Caco-2 (cell line): Measurements from ENCODE around the gene GDF15. TPM values are rescaled to one million over a fixed set of nuclear protein-coding genes. Genes with fewer than 3 reads are reported as not detected.
A peak's percentile ranks its signal among the peaks of the same experiment; 100 is the strongest.

Experiments used
- BruUV-seq: library from RNA; stranded (reverse); fragments of 400-500 nt; replicated peaks from 2 replicates; lab custom pipeline; 2021; lab: Mats Ljungman, UMichigan
- CTCF ChIA-PET: fragments of 300-600 bp; sonication (Branson Sonifier 250); formaldehyde crosslinking; loops from one replicate; lab custom pipeline; 2022; ENCODE audit warnings: antibody characterized with exemption; lab: Charles Lee
- POLR2A ChIA-PET: fragments of 300-600 bp; sonication (Branson Sonifier 250); formaldehyde crosslinking; loops from one replicate; lab custom pipeline; 2022; ENCODE audit warnings: antibody characterized with exemption; lab: Charles Lee
- DNase-seq, 2 experiments: peaks; one replicate each; pipeline versions ENCODE4 v3.0.0 to v3.0.0-alpha.2; 2020 to 2022
- H3K27me3 ChIP-seq: replicated peaks from 2 replicates; pipeline ENCODE4 v1.6.0; 2011; ENCODE audit warnings: low read length; ENCODE audit not compliant: control insufficient read depth, insufficient read depth
- H3K36me3 ChIP-seq: 2 replicates; pipeline ENCODE4 v1.5.1; 2011; ENCODE audit warnings: low read length; ENCODE audit not compliant: control insufficient read depth, insufficient read depth
- H3K4me1 ChIP-seq: fragments of 250-450 bp; sonication (Bioruptor Pico); 2 replicates; pipeline ENCODE4 v1.5.1; 2020; ENCODE audit warnings: mild to moderate bottlenecking
- H3K4me3 ChIP-seq: 2 replicates; pipeline ENCODE4 v1.5.1; 2011; ENCODE audit warnings: low read depth, mild to moderate bottlenecking, control low read depth, low read length
- H3K9me3 ChIP-seq: fragments of 250-450 bp; sonication (Bioruptor Pico); 2 replicates; pipeline ENCODE4 v1.5.1; 2020; ENCODE audit warnings: mild to moderate bottlenecking, moderate library complexity
- H3K27ac Mint-ChIP-seq: one replicate; pipeline ENCODE4 v1.8.0; 2022; ENCODE audit warnings: mixed read lengths; ENCODE audit not compliant: unreplicated experiment
- H3K27me3 Mint-ChIP-seq: one replicate; pipeline ENCODE4 v1.8.0; 2022; ENCODE audit warnings: mixed read lengths; ENCODE audit not compliant: insufficient read depth, unreplicated experiment
- H3K36me3 Mint-ChIP-seq: one replicate; pipeline ENCODE4 v1.8.0; 2022; ENCODE audit warnings: mild to moderate bottlenecking, mixed read lengths; ENCODE audit not compliant: insufficient read depth, unreplicated experiment
- H3K4me1 Mint-ChIP-seq: one replicate; pipeline ENCODE4 v1.8.0; 2022; ENCODE audit warnings: low read depth, mixed read lengths; ENCODE audit not compliant: unreplicated experiment
- H3K4me3 Mint-ChIP-seq: one replicate; pipeline ENCODE4 v1.8.0; 2022; ENCODE audit warnings: mild to moderate bottlenecking, moderate library complexity, mixed read lengths; ENCODE audit not compliant: unreplicated experiment
- H3K9me3 Mint-ChIP-seq: one replicate; pipeline ENCODE4 v1.8.0; 2022; ENCODE audit warnings: mixed read lengths; ENCODE audit not compliant: unreplicated experiment
- CTCF ChIP-seq, 2 experiments: fragments of 200-600 bp in 1 of 2; IDR thresholded peaks; 1 replicate in 1 of 2; 2 replicates in 1 of 2; pipeline versions ENCODE4 v1.5.1 to v1.8.0; 2011 to 2022; ENCODE audit warnings: antibody characterized with exemption in 1 of 2, control low read depth in 1 of 2, inconsistent platforms in 1 of 2, low read depth in 1 of 2, low read length in 1 of 2, mild to moderate bottlenecking in 1 of 2, moderate library complexity in 1 of 2; ENCODE audit not compliant: insufficient read depth in 1 of 2, severe bottlenecking in 1 of 2, unreplicated experiment in 1 of 2
- intact Hi-C: fragments of 100-400 bp; cut with micrococcal nuclease; formaldehyde crosslinking; loops from one replicate; pipeline ENCODE4 v1.10.0; 2022; ENCODE audit not compliant: unreplicated experiment
- total RNA-seq: library from RNA; stranded (reverse); gene quantifications from 2 replicates; pipeline ENCODE4 v1.2.3, GENCODE V29; 2022

The GDF15 gene
- total RNA-seq, 1 experiment from 2014 or later: 56.1 TPM

- Mint-ChIP-seq H3K4me1 (peaks cover 24% of the 10 kb centered on the region), H3K27me3 (no peaks in the 10 kb centered on the region), H3K9me3 (no peaks in the 10 kb centered on the region), H3K27ac (no peak overlapping the region), H3K36me3 (no peaks in the 10 kb centered on the region), H3K4me3 (no peak overlapping the region)
- peaks cover 11% of the 10 kb centered on the region for H3K4me1 ChIP-seq
- no peak overlapping the region for H3K4me3 ChIP-seq
- ChIA-PET POLR2A (no interaction called here), CTCF (no interaction called here)
- BruUV-seq: no TSS peak
- no peak for DNase-seq
- intact Hi-C loops: no loop called here
- TF ChIP-seq CTCF (IDR thresholded peaks at IDR 0.05; ENCODE audit: insufficient read depth in 1 of 2, low read depth in 1 of 2, low read length in 1 of 2, severe bottlenecking in 1 of 2, unreplicated experiment in 1 of 2): no peak
- no peaks in the 10 kb centered on the region for H3K27me3 ChIP-seq
- H3K9me3 ChIP-seq: no peaks in the 10 kb centered on the region
- H3K36me3 ChIP-seq: no peaks in the 10 kb centered on the region
Measured at GRCh38 chr19:18406749-18407148, 20.8 kb downstream of the GDF15 start.

GRCh38 chr19:18408053-18408476 is 22.1 kb downstream of the GDF15 start:
- no peaks in the 10 kb centered on the region for H3K27me3 ChIP-seq
- H3K9me3 ChIP-seq: no peaks in the 10 kb centered on the region
- POLR2A ChIA-PET: no interaction called here
- no peak overlapping the region for H3K4me3 Mint-ChIP-seq
- peaks cover 2% of the 10 kb centered on the region for H3K4me1 ChIP-seq
- H3K36me3 Mint-ChIP-seq: no peaks in the 10 kb centered on the region
- TF ChIP-seq CTCF (IDR thresholded peaks at IDR 0.05; ENCODE audit: insufficient read depth in 1 of 2, low read depth in 1 of 2, low read length in 1 of 2, severe bottlenecking in 1 of 2, unreplicated experiment in 1 of 2): peak; percentile 59 to 63
- DNase-seq: peak in 1 of 2 experiments; percentile 63
- intact Hi-C loops: no loop called here
- H3K36me3 ChIP-seq: no peaks in the 10 kb centered on the region
- CTCF ChIA-PET: no interaction called here
- H3K4me1 Mint-ChIP-seq: peaks cover 11% of the 10 kb centered on the region
- H3K4me3 ChIP-seq: no peak overlapping the region
- no peaks in the 10 kb centered on the region for H3K9me3 Mint-ChIP-seq
- H3K27me3 Mint-ChIP-seq: no peaks in the 10 kb centered on the region
- no TSS peak for BruUV-seq
- H3K27ac Mint-ChIP-seq: no peak overlapping the region

GRCh38 chr19:18412610-18413239 is 26.8 kb downstream of the GDF15 start:
- ChIA-PET POLR2A (interaction anchor here (0.5 kb wide), 1 partner anchor 629 kb away, joined by 4 read pairs; no protein-coding TSS in a partner anchor), CTCF (interaction anchor here (0.6 to 2.5 kb wide), 3 partner anchors 25 to 63 kb away, joined by 3 to 14 read pairs (median 3); partner anchors contain the start of gene GDF15)
- Mint-ChIP-seq H3K4me1 (peaks cover 6% of the 10 kb centered on the region), H3K27me3 (no peaks in the 10 kb centered on the region), H3K4me3 (no peak overlapping the region), H3K36me3 (peaks cover 12% of the 10 kb centered on the region), H3K27ac (no peak overlapping the region), H3K9me3 (no peaks in the 10 kb centered on the region)
- H3K27me3 ChIP-seq: no peaks in the 10 kb centered on the region
- BruUV-seq: no TSS peak
- H3K4me1 ChIP-seq: peaks cover 8% of the 10 kb centered on the region; the same call in 1 of the 2 replicates
- H3K4me3 ChIP-seq: no peak overlapping the region
- H3K9me3 ChIP-seq: no peaks in the 10 kb centered on the region
- TF ChIP-seq CTCF (IDR thresholded peaks at IDR 0.05; ENCODE audit: insufficient read depth in 1 of 2, low read depth in 1 of 2, low read length in 1 of 2, severe bottlenecking in 1 of 2, unreplicated experiment in 1 of 2): no peak
- intact Hi-C loops: no loop called here
- H3K36me3 ChIP-seq: no peaks in the 10 kb centered on the region
- DNase-seq: no peak
